Measurements from ENCODE around the gene PSME1. TPM values are rescaled to one million over a fixed set of nuclear protein-coding genes. Genes with fewer than 3 reads are reported as not detected.
"Not testable (repeated sequence)": the region's sequence is repeated elsewhere in the genome, so short reads cannot be mapped to it uniquely, and the experiment has no call there.

PSME1 gene
- total RNA-seq, 1 experiment from 2014 or later, result 160 TPM

DNA sequence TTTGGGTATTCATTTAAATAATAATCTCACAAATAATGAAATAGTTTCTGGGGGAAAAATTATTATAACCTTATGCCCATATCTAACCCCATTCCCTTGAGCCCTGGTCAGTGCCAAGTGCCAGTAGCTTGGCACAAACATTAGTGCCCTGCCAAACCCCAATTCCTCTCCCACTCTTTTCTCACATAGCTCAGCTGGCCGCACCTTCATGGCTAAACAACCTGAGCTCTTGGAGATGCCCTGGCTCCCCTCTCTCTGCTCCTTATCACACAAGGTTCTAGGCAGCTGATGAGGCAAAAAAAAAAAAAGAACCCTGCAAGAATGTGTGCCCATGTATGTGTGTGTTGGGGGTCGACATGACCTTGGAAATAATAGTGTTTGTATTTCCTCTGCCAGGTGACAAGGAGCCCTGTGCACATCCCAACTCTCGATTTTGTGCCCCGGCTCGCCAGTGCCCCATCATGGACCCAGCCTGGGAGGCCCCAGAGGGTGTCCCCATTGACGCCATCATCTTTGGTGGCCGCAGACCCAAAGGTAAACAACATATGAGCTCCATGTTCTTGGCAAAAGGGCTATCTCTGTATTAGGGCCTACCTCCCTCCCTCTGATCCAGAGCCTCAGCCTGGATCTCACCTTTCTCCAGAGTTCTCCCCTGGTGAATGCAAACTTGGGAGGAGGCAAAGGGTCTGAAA, 33.5 kb upstream of the PSME1 start:
- ChIA-PET POLR2A (ENCODE audit: low non-redundant PET) (interaction anchor here (0.6 to 1.2 kb wide), 2 partner anchors 8 to 24 kb away, joined by 3 read pairs; partner anchors contain the start of gene PCK2), CTCF (no interaction called here)
- DNase-seq (ENCODE audit: low spot score), result no peak
- no peak overlapping the region for H3K4me3 ChIP-seq (ENCODE audit: low read depth, low read length, poor library complexity, severe bottlenecking)
- TF ChIP-seq, protein P1, sequence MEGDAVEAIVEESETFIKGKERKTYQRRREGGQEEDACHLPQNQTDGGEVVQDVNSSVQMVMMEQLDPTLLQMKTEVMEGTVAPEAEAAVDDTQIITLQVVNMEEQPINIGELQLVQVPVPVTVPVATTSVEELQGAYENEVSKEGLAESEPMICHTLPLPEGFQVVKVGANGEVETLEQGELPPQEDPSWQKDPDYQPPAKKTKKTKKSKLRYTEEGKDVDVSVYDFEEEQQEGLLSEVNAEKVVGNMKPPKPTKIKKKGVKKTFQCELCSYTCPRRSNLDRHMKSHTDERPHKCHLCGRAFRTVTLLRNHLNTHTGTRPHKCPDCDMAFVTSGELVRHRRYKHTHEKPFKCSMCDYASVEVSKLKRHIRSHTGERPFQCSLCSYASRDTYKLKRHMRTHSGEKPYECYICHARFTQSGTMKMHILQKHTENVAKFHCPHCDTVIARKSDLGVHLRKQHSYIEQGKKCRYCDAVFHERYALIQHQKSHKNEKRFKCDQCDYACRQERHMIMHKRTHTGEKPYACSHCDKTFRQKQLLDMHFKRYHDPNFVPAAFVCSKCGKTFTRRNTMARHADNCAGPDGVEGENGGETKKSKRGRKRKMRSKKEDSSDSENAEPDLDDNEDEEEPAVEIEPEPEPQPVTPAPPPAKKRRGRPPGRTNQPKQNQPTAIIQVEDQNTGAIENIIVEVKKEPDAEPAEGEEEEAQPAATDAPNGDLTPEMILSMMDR (conservative IDR thresholded peaks at IDR 0.05; ENCODE audit: low read depth, low read length), result no peak
- TF ChIP-seq EZH2 (IDR thresholded peaks at IDR 0.05; ENCODE audit: borderline replicate concordance, low read depth, low read length, poor library complexity, severe bottlenecking), result no peak
- H3K4me1 ChIP-seq (ENCODE audit: insufficient read depth, low read length, poor library complexity, severe bottlenecking), result no peaks in the 10 kb centered on the region
- BruUV-seq (replicated peaks), result no TSS peak
- intact Hi-C loops (cut with micrococcal nuclease; ENCODE audit: unreplicated experiment), result no loop called here
- no peaks in the 10 kb centered on the region for H3K9me3 ChIP-seq (ENCODE audit: low read depth, low read length, poor library complexity, severe bottlenecking)
- H3K36me3 ChIP-seq (ENCODE audit: insufficient read depth, low read length, poor library complexity, severe bottlenecking), result peaks cover 25% of the 10 kb centered on the region
- H3K27me3 ChIP-seq (replicated peaks; ENCODE audit: insufficient read depth, low read depth, low read length, poor library complexity), result no peaks in the 10 kb centered on the region
- H3K27ac ChIP-seq (ENCODE audit: low read depth, low read length, poor library complexity, severe bottlenecking), result no peak overlapping the region

DNA sequence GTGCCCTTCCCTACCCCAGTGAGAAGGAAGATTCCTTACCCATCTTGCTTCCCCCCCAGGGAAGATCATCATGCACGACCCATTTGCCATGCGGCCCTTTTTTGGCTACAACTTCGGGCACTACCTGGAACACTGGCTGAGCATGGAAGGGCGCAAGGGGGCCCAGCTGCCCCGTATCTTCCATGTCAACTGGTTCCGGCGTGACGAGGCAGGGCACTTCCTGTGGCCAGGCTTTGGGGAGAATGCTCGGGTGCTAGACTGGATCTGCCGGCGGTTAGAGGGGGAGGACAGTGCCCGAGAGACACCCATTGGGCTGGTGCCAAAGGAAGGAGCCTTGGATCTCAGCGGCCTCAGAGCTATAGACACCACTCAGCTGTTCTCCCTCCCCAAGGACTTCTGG, 32.5 kb upstream of the PSME1 start:
- ChIA-PET CTCF (no interaction called here), POLR2A (ENCODE audit: low non-redundant PET) (no interaction called here)
- DNase-seq (ENCODE audit: low spot score), result no peak
- intact Hi-C loops (cut with micrococcal nuclease; ENCODE audit: unreplicated experiment), result no loop called here
- Histone ChIP-seq H3K9me3 (ENCODE audit: low read depth, low read length, poor library complexity, severe bottlenecking) (no peaks in the 10 kb centered on the region), H3K4me1 (ENCODE audit: insufficient read depth, low read length, poor library complexity, severe bottlenecking) (no peaks in the 10 kb centered on the region), H3K36me3 (ENCODE audit: insufficient read depth, low read length, poor library complexity, severe bottlenecking) (peaks cover 21% of the 10 kb centered on the region), H3K27ac (ENCODE audit: low read depth, low read length, poor library complexity, severe bottlenecking) (no peak overlapping the region), H3K4me3 (ENCODE audit: low read depth, low read length, poor library complexity, severe bottlenecking) (no peak overlapping the region), H3K27me3 (replicated peaks; ENCODE audit: insufficient read depth, low read depth, low read length, poor library complexity) (no peaks in the 10 kb centered on the region)
- no TSS peak for BruUV-seq (replicated peaks)
- TF ChIP-seq, protein P1 (conservative IDR thresholded peaks at IDR 0.05; ENCODE audit: low read depth, low read length), result no peak
- no peak for TF ChIP-seq EZH2 (IDR thresholded peaks at IDR 0.05; ENCODE audit: borderline replicate concordance, low read depth, low read length, poor library complexity, severe bottlenecking)

DNA sequence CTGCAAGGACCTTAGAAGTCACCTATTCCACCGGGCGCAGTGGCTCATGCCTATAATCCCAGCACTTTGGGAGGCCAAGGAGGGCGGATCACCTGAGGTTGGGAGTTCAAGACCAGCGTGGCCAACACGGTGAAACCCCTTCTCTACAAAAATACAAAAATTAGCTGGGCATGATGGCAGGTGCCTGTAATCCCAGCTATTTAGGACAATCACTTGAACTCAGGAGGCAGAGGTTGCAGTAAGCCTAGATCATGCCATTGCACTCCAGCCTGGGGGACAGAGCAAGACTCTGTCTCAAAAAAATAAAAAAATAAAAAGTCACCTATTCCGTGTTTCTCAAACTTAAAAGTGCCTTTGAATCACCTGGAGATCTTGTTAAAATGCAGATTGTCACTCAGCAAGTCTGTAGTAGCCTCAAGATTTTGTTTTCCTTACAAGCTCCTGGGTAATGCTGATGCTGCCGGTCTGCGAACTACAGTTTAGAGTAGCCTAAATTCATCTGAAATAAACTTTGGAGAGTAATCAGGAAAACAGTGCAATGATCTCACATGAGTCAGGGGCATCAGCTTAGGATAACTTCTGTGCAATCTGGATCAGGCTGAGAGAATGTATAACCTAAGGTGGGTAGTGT, 30.3 kb upstream of the PSME1 start:
- DNase-seq (ENCODE audit: low spot score); CTCF ChIA-PET; H3K4me3 ChIP-seq (ENCODE audit: low read depth, low read length, poor library complexity, severe bottlenecking); BruUV-seq (replicated peaks); H3K4me1 ChIP-seq (ENCODE audit: insufficient read depth, low read length, poor library complexity, severe bottlenecking); H3K36me3 ChIP-seq (ENCODE audit: insufficient read depth, low read length, poor library complexity, severe bottlenecking); H3K27ac ChIP-seq (ENCODE audit: low read depth, low read length, poor library complexity, severe bottlenecking); H3K9me3 ChIP-seq (ENCODE audit: low read depth, low read length, poor library complexity, severe bottlenecking); H3K27me3 ChIP-seq (replicated peaks; ENCODE audit: insufficient read depth, low read depth, low read length, poor library complexity): not testable (repeated sequence)
- POLR2A ChIA-PET (ENCODE audit: low non-redundant PET), result interaction anchor here (0.7 to 1.6 kb wide), 3 partner anchors 9 to 12 kb away, joined by 3 to 5 read pairs (median 5); partner anchors contain the start of genes DCAF11, NRL and PCK2
- intact Hi-C loops (cut with micrococcal nuclease; ENCODE audit: unreplicated experiment), result loop anchor here (5.0 kb wide), 1 partner anchor 48 kb away; no protein-coding TSS in a partner anchor

Data from A673 (cell line).